Keratinocyte (primary cell): Measurements from ENCODE around the gene EPHB4.

Source experiments
- CTCF ChIP-seq, 3 experiments: IDR thresholded peaks in 1 of 3; conservative IDR thresholded peaks in 1 of 3; optimal IDR thresholded peaks in 1 of 3; 2 replicates in 2 of 3; 3 replicates in 1 of 3; pipeline versions ENCODE3 to v1.5.1; 2011; ENCODE audit warnings: low read length in 3 of 3, mild to moderate bottlenecking in 3 of 3, moderate library complexity in 2 of 3, control low read depth in 1 of 3, inconsistent platforms in 1 of 3; ENCODE audit not compliant: insufficient read depth in 2 of 3; ENCODE audit errors: extremely low read depth in 1 of 3
- EZH2 ChIP-seq: IDR thresholded peaks from one replicate; pipeline ENCODE4 v1.6.1; 2012; ENCODE audit warnings: inconsistent platforms, mild to moderate bottlenecking, low read length, moderate library complexity

- TF ChIP-seq CTCF (optimal IDR thresholded peaks at IDR 0.05 in 1 of 3, IDR thresholded peaks at IDR 0.05 in 1 of 3, conservative IDR thresholded peaks at IDR 0.05 in 1 of 3; ENCODE audit: extremely low read depth in 1 of 3, insufficient read depth in 2 of 3, low read length in 3 of 3), result no peak
- TF ChIP-seq EZH2, result no peak
Measured at GRCh38 chr7:100779359-100779758, 48.0 kb downstream of the EPHB4 start.
